KOPT-K1 (cell line): Measurements from ENCODE around the gene VAV3.
"Not testable (repeated sequence)": the region's sequence is repeated elsewhere in the genome, so short reads cannot be mapped to it uniquely, and the experiment has no call there.

Source experiments
- H3K27ac ChIP-seq: fragments of 200-600 bp; sonication (generic); 2 replicates; pipeline ENCODE4 v1.5.1; 2016; ENCODE audit warnings: antibody characterized with exemption, mild to moderate bottlenecking, low read depth, low read length; ENCODE audit not compliant: poor library complexity, severe bottlenecking
- H3K36me3 ChIP-seq: fragments of 200-600 bp; sonication (generic); 2 replicates; pipeline ENCODE4 v1.5.1; 2017; ENCODE audit warnings: antibody characterized with exemption, mild to moderate bottlenecking, low read length, moderate library complexity; ENCODE audit not compliant: insufficient read depth
- H3K9me3 ChIP-seq: fragments of 200-600 bp; sonication (generic); 2 replicates; pipeline ENCODE4 v1.5.1; 2017; ENCODE audit warnings: antibody characterized with exemption, low read length, mild to moderate bottlenecking; ENCODE audit not compliant: insufficient read depth, poor library complexity, severe bottlenecking

Gene VAV3

GRCh38 chr1:107867422-107867821 is 97.6 kb downstream of the VAV3 start:
- H3K9me3 ChIP-seq, result peaks cover 7% of the 10 kb centered on the region
- no peaks in the 10 kb centered on the region for H3K36me3 ChIP-seq
- H3K27ac ChIP-seq, result peak overlapping the region; percentile 11

DNA sequence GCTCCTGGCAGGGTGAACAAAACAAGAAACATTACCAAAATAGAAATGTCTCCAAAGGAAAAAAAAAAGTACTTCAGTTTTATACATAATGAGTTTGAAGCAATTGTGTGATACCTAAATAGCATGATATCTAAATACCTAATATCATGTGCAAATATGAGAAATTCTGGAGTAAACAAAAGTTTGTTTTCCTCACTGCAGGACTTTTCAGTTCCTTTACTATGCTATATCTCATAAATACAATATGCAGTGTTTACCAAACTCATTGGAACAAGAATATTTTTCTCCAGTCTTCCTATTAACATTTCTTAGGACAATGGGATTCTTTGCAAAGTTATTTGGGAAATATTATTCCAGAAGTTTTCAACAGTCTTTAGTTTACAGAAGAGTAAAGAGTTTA is 98.1 kb downstream of the VAV3 start:
- peaks cover 12% of the 10 kb centered on the region for H3K9me3 ChIP-seq
- H3K36me3 ChIP-seq, result no peaks in the 10 kb centered on the region
- no peak overlapping the region for H3K27ac ChIP-seq

DNA sequence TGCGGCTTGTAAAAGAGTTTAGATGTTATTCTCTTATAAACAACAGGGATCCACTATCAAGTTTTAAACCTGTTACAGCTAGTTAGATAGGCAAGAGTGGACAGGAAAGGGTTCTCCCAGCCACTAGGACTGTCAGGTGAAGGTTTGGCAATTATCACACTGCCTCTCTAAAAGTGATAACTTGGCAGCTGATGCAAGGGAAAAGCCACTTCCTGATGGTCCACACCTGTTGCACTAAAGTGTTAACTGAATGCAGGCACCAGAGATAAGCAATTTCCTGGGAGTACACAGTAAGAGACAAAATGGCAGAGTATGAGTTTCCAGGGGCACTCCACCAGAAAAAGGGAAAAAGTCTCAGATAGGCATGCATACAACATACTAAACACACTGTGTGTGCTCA is 99.4 kb downstream of the VAV3 start:
- no peaks in the 10 kb centered on the region for H3K36me3 ChIP-seq
- H3K9me3 ChIP-seq, result peaks cover 18% of the 10 kb centered on the region
- H3K27ac ChIP-seq, result peak overlapping the region; percentile 69

- Histone ChIP-seq H3K9me3 (peaks cover 18% of the 10 kb centered on the region), H3K36me3 (no peaks in the 10 kb centered on the region), H3K27ac (no peak overlapping the region)
Observed at GRCh38 chr1:107863342-107863741, 101.6 kb downstream of the VAV3 start.

GRCh38 chr1:107862064-107862463 is 102.9 kb downstream of the VAV3 start:
- peaks cover 18% of the 10 kb centered on the region for H3K9me3 ChIP-seq

DNA sequence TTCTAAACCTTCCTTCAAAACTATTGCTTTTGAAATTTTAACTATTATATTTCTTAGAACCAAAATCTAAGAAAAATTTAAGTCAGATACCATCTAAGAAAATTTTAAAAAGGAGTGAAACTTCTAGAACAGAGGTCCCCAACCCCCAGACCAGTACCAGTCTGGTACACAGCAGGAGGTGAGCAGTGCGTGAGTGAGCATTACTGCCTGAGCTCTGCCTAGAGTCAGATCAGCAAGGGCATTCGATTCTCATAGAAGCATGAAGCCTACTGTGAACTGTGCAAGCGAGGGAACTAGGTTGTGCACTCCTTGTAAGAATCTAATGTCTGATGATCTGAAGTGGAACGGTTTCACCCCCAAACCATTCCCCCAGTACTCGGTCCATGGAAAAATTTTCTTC is 106.7 kb downstream of the VAV3 start:
- Histone ChIP-seq H3K9me3 (peaks cover 18% of the 10 kb centered on the region), H3K27ac (no peak overlapping the region), H3K36me3 (no peaks in the 10 kb centered on the region)

More at GRCh38 chr1:107862064-107862463, 102.9 kb downstream of the VAV3 start:
- Histone ChIP-seq H3K27ac (peak overlapping the region; percentile 31), H3K36me3 (no peaks in the 10 kb centered on the region)

DNA sequence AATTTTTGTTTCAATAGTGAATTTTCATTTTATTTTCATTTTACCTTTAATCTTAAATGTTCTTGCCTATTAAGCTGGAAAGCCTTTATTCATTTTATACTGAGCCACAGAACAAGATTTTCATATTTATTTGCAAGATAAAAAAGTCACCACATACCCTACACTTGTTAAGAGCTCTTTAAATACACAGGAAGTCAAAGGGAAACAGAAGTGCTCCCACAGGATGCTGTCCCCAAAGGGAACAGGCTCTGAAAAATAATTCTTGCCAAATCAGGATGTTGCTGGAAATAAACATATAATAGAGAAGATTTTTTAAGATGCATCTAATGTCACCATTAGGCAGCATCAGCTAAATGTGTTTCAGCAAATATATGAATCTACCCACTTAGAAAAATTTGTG is 113.6 kb downstream of the VAV3 start:
- H3K36me3 ChIP-seq, result no peaks in the 10 kb centered on the region
- peaks cover 35% of the 10 kb centered on the region for H3K9me3 ChIP-seq
- no peak overlapping the region for H3K27ac ChIP-seq

- peaks cover 37% of the 10 kb centered on the region for H3K9me3 ChIP-seq
- not testable (repeated sequence) for H3K36me3 ChIP-seq
- peak overlapping the region; percentile 78 for H3K27ac ChIP-seq
Observed at GRCh38 chr1:107844541-107845194, 120.3 kb downstream of the VAV3 start.

DNA sequence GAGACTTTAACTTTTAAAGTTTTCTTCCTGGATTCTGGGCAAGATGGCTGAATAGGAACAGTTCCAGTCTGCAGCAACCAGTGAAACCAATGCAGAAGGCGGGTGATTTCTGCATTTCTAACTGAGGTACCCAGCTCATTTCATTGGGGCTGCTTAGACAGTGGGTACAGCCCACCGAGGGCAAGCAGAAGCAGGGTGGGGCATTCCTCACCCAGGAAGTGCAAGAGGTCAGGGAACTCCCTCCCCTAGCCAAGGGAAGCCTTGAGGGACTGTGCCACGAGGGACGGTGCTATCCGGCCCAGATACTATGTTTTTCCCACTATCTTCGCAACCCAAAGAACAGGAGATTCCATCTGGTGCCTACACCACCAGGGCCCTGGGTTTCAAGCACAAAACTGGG is 121.0 kb downstream of the VAV3 start:
- peaks cover 30% of the 10 kb centered on the region for H3K9me3 ChIP-seq
- H3K36me3 ChIP-seq, result no peaks in the 10 kb centered on the region
- H3K27ac ChIP-seq, result peak overlapping the region; percentile 78

DNA sequence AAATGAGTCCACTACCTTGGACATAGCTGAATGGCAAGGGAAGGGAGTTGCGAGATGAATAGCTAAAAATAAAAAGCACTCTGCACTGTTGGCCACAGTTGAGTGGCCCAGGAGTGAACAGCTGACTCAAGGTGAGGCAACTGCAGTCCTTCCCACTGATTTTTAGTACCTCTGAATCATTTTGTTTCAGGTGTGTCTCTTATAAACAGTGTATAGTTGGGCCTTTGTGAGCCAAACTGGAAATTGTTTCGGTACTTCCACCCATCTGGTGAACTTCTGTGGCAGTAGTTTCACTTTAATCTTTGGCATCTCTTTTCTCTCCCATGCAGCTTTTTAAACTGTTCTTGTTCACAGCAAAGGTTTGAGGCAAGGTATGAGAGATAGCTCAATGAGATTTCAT is 122.7 kb downstream of the VAV3 start:
- Histone ChIP-seq H3K36me3 (no peaks in the 10 kb centered on the region), H3K9me3 (peaks cover 19% of the 10 kb centered on the region), H3K27ac (peak overlapping the region; percentile 79)

GRCh38 chr1:107840725-107841124 is 124.3 kb downstream of the VAV3 start:
- no peaks in the 10 kb centered on the region for H3K36me3 ChIP-seq
- H3K9me3 ChIP-seq, result peaks cover 7% of the 10 kb centered on the region
- H3K27ac ChIP-seq, result peak overlapping the region; percentile 79

DNA sequence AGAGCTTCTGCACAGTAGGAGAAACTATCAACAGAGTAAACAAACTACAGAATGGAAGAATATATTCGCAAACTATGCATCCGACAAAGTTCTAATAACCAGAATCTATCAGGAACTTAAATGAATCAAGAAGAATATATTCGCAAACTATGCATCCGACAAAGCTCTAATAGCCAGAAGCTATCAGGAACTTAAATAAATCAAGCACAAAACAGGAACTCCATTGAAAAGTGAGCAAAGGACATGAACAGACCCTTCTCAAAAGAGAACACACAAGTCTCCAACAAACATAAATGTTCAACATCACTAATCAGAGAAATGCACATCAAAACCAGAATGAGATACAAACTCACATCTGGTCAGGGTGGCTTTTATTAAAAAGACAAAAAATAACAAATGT is 126.9 kb downstream of the VAV3 start:
- Histone ChIP-seq H3K27ac (no peak overlapping the region), H3K36me3 (no peaks in the 10 kb centered on the region), H3K9me3 (peaks cover 7% of the 10 kb centered on the region)

DNA sequence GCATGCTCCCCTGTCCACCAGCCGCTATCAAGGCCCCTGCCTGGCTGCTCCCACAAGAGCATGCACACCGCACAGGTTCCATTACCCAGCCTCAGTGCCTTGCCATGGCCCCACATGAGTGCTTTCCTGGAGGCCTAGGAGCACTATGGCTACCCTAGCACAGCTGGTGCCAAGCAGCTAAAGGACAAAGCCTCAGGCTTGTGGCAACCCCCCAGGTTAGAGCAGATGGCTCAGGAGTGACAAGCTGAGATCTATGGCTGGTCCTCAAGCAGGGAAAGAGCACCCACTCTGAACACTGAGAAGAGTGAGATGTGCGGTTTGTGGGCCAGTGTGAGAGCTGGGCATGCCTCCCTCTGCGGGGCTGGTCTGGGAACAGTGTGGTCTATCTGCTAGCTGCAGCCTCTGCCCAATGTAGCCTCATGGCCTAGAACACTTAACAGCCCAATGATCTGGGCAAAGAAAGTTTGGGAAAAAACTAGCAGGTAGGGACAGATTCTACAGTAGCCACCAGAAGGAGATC is 129.8 kb downstream of the VAV3 start:
- Histone ChIP-seq H3K36me3 (no peaks in the 10 kb centered on the region), H3K9me3 (peaks cover 7% of the 10 kb centered on the region), H3K27ac (peak overlapping the region; percentile 41)

DNA sequence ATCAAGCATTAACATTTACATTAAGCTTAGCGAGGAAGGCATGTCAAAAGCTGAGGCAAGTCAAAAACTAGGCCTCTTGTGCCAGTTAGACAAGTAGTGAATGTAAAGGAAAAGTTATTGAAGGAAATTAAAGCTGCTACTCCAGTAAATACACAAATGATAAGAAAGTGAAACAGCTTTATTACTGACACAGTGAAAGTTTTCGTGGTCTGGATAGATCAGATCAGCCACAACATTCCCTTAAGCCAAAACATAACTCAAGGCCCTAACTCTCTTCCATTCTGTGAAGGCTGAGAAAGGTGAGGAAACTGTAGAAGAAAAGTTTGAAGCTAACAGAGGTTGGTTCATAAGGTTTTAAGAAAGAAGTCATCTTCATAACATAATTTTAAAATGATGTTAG is 131.9 kb downstream of the VAV3 start:
- no peaks in the 10 kb centered on the region for H3K36me3 ChIP-seq
- H3K27ac ChIP-seq, result peak overlapping the region; percentile 48
- peaks cover 7% of the 10 kb centered on the region for H3K9me3 ChIP-seq

DNA sequence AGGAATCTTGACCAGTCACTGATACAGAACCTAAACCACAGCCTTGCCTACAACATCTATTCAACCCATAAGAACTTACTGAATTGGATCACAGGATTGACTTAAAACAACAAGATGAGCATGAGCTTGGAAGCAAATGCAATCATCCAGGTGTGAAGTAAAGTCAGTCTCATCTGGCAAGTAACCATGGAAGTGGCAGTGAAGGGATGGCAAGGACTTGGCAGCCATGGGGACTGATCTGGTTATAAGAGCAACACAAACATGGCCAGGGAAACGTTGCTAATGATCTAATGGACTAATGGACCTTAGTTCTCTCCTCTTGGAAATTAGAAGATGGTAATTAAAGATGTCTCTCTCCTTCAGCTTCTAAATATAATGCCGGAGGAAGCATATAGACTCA is 133.1 kb downstream of the VAV3 start:
- Histone ChIP-seq H3K27ac (peak overlapping the region; percentile 27), H3K36me3 (no peaks in the 10 kb centered on the region), H3K9me3 (no peaks in the 10 kb centered on the region)

- H3K36me3 ChIP-seq, result no peaks in the 10 kb centered on the region
- no peaks in the 10 kb centered on the region for H3K9me3 ChIP-seq
- peak overlapping the region; percentile 72 for H3K27ac ChIP-seq
Observed at GRCh38 chr1:107830526-107830925, 134.5 kb downstream of the VAV3 start.
